ENCODE measurements around the gene MSANTD1.

DNA sequence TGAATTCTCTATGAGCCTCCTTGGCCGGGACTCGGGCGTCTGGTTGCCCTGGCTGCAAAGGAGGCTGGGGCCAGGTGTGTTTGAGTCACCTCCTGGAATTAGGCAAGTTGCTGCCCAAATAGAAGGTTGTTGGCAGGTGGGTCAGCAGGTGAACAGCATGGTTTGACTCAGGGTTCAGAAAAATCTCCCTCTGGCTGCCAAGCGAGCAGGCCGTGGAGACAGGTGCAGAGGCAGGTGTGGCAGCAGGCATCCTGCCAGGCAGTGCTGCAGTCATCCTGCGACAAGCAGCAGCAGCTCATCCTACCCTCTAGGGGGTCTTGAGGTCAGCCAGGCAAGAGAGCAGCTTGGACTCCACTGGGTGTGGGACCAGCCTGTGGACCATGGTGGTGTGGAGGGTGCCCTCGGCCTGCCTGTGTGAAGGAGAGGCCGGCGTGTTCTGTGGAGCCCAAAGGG, 8.2 kb downstream of the MSANTD1 start:
- TF ChIP-seq, protein P1, sequence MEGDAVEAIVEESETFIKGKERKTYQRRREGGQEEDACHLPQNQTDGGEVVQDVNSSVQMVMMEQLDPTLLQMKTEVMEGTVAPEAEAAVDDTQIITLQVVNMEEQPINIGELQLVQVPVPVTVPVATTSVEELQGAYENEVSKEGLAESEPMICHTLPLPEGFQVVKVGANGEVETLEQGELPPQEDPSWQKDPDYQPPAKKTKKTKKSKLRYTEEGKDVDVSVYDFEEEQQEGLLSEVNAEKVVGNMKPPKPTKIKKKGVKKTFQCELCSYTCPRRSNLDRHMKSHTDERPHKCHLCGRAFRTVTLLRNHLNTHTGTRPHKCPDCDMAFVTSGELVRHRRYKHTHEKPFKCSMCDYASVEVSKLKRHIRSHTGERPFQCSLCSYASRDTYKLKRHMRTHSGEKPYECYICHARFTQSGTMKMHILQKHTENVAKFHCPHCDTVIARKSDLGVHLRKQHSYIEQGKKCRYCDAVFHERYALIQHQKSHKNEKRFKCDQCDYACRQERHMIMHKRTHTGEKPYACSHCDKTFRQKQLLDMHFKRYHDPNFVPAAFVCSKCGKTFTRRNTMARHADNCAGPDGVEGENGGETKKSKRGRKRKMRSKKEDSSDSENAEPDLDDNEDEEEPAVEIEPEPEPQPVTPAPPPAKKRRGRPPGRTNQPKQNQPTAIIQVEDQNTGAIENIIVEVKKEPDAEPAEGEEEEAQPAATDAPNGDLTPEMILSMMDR (IDR thresholded peaks at IDR 0.05; ENCODE audit: low read depth, low read length) = no peak
- no peak for TF ChIP-seq EZH2phosphoT487 (IDR thresholded peaks at IDR 0.05; ENCODE audit: low read depth)
